ENCODE results near the gene USP49.

DNA sequence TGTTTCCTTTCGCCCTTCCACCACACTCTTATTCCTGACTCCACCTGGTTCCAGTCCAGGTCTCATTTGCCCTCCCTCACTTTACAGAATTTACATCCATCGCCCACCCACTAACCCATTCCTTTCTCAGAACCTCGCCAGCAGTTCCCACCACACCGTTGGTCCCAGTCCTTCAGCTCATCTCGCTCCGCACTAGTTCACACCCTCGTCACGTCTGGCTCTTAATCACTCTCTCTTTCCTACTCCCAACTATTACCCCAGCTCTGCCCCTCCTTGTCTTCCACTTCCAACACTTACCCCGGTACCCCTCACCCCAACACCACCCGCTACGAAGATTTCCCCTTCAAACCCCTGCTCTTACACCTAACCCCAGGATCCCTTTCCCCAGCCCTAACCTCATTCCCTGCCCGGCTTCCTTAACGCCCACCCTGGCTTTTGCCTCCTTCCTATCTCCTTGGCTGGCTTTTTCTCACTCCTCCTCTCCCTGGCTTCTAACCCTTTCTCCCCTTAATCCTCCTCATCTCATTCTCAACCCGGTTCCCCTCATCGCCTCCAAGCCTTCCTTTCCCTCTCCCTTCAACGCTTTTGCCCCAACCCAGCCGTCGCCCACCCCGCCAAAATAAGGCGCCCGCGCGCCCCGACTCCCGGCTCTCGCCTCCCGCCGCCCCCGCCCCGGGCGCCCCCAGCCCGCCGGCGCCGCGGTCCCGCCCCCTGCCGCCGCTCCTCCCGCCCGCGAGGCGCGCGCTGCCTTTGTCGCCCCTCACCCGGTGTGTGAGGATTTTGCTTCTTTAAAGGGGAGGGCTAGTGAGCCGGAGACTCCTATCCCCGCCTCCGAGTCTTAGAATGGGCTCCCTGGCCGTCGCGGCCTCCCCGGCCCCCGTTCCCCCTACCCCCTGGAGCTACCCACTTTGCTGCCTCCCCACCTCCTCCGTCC lies 542 bp downstream of the USP49 start:
- TF ChIP-seq CTCF (IDR thresholded peaks at IDR 0.05) (no peak), EP300 (IDR thresholded peaks at IDR 0.05) (no peak), POLR2A (IDR thresholded peaks at IDR 0.05) (no peak)
